GM19238 (cell line): ENCODE measurements around the gene ENTREP3.
"Not testable (repeated sequence)": the region's sequence is repeated elsewhere in the genome, so short reads cannot be mapped to it uniquely, and the experiment has no call there.

Source experiments
- DNase-seq: peaks from one replicate; pipeline ENCODE4 v3.0.0; 2011; ENCODE audit warnings: low spot score; ENCODE audit not compliant: insufficient read length

Gene ENTREP3

DNA sequence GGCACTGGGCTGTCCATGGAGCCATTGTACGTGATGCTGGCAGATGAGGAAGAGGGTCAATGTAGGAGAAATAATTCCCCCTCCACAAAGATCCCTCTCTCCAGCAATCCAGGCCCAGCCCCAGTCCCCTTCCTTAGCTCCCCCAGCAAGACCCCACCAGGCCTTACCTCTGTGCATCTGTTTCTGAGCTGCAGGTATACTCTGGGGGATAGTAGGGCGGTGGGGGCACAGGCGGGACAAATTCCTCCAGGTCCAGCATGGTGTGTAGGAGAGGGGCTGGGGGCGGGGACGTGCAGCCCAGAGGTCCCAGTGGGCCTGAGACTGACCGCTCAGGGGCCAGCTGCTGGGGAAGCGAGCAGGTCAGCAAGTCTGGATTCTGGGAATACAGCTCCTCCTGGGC lies 3.7 kb downstream of the ENTREP3 start:
- no peak for DNase-seq

DNA sequence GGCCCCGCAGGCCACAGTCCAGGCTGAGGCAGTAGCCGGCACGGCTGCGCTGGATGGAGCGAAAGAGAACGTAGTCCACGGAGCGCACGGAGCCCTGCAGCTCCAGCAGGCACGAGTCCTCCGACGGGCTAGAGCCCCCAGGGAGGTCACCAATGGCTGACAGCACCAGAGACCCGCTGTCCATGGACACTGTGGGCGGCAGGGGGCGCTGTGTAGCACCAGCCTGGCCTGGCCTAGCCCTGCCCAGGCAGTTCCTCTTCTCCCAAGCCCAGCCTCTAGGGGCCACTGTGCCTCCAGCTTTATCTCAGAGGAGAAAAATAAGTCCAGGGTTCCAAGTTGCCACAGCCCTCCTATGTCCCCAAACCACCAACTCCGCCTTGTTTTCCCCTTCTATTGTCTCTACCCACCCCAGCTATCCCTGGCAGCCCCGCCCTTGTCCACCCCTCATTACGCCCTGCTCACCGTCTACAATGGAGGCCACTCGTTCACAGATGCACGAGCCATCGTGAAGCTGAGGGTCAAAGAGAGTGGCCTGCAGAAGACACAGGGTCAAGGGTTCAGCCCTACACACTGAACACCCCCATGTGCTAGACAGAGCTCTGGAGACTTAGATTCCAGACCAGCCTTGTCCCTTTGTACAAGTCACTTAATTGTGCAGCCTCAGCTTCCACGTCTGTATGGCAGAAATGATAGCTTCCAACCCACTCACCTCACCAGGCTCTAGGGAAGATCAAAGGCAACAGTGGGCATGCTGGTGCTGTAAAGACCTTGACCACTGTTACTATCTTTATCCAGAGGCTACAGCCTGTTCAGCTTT lies 4.4 kb downstream of the ENTREP3 start:
- DNase-seq: peak; percentile 98

DNA sequence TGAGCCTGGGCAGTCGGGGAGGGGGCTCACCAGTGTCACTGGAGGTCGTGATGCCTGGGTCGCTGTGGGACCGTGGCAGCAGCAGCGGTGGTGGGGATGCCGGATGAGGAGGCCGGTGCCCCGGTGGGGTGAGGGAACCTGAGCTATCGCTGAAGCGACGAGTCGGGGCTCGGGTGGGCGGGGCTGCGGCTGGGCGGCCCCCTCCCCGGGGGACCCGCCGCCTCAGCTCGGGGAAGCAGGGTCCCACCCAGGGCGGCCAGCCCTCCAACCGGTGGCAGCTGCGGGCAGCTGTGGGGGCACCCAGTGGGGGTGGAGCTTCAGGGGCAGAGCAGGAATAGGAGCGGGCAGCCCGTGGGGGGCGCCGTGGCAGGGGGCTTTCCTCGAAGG lies 5.0 kb downstream of the ENTREP3 start:
- no peak for DNase-seq

- DNase-seq: no peak
Measured at GRCh38 chr1:155247667-155248553, 7.4 kb downstream of the ENTREP3 start.

- DNase-seq: not testable (repeated sequence)
Measured at GRCh38 chr1:155246796-155247195, 8.5 kb downstream of the ENTREP3 start.

- no peak for DNase-seq
Measured at GRCh38 chr1:155245163-155245524, 10.1 kb downstream of the ENTREP3 start.

- DNase-seq: peak; percentile 96
Measured at GRCh38 chr1:155244368-155245162, 10.7 kb downstream of the ENTREP3 start.

GRCh38 chr1:155242805-155243358 lies 12.4 kb downstream of the ENTREP3 start:
- DNase-seq: no peak

DNA sequence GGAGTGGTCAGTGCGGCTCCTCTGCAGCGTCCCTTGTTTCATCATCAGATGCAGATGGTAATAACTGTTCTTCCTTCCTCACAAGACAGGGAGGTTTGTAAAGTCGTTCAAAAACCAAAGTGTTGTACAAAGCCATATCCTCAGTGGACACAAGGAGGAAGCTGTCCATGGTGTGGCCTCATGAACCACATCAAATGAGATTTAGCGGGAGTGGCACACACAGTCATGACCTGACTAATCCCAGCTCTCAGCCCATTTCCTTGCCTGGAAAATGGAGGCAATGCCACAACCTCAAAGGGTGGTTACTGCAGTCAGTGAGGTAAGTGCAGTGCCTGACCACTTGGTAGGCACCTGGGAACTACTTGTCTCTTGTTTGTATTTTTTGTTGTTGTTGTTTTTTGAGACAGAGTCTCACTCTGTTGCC lies 13.4 kb downstream of the ENTREP3 start:
- DNase-seq: no peak

DNA sequence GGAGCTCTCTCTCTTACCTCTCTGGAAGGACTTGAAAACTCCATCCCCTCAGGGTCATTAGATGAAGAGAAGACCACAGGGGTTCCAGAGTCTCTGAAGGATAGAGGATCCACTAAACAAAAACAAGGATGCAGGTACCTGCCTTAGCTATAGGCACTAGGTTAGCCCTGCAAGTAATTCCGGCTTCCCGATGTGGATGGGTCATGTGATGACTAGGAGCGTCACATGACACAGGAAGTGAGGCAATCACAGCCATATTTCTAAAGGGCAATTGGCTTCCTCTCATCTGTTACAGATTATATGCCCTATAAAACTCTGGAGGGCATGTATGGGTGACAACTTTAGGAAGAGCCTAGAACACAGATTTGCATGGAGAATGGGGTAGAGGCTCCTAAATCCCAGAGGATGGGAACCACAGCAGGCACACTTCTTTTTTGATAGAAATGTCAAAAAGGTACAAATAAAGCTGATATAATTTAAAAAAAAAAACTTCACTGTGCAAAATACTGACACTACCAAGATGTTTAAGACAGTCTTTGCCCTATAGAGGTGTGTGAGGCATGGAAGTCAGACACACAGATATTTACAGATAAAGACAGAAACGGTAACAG lies 14.1 kb downstream of the ENTREP3 start:
- DNase-seq: peak; percentile 67

GRCh38 chr1:155236451-155236850 lies 18.8 kb downstream of the ENTREP3 start:
- no peak for DNase-seq

DNA sequence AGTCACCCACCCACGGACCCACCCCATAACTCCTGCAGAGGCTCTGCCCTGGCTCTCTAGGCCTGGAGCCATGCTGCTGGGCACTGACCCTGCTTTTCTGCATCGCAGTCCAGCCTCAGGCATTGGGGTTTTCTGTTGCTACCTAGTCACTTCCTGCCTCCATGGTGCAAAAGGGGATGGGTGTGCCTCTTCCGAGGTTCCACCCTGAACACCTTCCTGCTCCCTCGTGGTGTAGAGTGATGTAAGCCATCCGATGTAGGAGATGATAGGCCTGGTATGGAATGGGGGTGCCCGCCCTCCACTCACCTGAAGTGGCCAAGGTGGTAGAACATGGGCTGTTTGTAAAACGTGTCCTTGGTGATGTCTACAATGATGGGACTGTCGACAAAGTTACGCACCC lies 19.9 kb downstream of the ENTREP3 start:
- not testable (repeated sequence) for DNase-seq

- not testable (repeated sequence) for DNase-seq
Measured at GRCh38 chr1:155233502-155233901, 21.8 kb downstream of the ENTREP3 start.

DNA sequence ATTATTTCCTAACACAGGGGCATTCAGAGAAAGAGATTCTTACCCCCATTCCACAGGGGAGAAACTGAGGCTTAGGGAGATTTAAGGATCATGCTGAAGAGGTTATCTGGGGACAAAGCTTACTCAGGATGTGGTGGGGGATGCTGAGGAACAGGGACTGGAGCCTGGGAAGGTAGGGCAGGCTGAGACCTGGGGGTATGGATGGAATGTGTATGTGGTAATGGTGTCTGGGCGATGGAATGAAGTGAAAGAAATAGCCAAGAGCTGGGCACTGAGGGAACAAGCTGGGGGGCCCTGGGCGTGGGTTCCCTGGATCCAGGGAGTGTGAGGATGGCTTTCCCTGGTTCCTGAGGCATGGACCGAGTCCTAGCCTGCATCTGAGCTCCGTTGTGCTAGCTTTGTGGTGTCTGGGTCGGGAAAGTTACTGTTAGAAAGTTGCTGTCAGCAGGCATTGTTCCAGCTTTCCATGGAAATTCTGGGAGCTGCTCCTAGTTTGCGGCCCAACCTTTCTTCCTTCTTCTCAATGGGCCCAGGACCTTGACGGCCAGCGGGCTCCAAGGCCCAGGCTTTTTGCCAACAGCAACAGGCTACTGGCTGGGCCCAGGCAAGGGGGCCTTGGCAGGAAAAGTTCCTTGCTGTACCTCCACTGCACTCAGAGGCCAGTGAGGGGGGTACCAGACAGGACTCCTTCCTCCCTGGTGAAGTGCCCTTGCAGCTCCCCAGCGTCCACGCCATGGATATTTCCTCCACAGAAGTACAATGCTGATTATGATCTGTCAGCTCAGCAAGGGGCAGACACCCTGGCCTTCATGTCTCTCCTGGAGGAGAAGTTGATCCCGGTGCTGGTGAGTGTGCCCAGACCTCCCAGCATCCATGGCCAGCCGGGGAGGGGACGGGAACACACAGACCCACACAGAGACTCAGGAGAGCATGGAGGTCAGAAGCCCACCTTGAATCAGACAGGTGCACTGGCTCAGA lies 23.0 kb downstream of the ENTREP3 start:
- DNase-seq: not testable (repeated sequence)

DNA sequence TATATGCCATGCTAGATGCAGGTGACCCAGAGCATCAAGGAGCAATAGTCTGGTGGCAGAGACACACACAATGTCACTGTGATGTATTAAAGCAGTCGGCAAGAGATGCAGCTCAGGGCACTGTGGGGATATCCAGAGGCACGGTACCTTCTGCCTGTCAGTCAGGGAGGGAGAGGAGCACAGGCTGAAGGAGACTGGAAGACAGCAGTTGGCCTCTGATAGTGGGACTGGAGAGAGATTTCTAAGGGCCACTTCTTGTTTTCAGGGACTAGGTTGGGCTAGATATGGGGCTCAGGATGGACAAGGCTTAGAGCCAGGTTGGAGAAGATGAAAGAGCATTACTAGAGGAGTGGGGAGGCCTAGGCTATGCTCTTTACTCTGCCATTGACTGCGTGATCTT lies 24.0 kb downstream of the ENTREP3 start:
- DNase-seq: not testable (repeated sequence)

DNA sequence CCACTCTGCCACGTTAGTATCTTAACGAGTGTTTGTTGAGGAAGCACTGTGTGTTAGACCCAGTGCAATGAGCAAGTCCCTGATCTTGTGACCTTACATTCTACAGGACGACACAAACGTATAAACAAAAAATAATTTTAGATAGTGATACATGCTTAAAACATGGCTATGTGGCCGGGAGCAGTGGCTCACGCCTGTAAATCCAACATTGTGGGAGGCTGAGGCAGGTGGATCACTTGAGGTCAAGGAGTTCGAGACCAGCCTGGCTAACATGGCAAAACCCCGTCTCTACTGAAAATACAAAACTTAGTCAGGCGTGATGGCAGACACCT lies 27.2 kb downstream of the ENTREP3 start:
- no peak for DNase-seq

DNA sequence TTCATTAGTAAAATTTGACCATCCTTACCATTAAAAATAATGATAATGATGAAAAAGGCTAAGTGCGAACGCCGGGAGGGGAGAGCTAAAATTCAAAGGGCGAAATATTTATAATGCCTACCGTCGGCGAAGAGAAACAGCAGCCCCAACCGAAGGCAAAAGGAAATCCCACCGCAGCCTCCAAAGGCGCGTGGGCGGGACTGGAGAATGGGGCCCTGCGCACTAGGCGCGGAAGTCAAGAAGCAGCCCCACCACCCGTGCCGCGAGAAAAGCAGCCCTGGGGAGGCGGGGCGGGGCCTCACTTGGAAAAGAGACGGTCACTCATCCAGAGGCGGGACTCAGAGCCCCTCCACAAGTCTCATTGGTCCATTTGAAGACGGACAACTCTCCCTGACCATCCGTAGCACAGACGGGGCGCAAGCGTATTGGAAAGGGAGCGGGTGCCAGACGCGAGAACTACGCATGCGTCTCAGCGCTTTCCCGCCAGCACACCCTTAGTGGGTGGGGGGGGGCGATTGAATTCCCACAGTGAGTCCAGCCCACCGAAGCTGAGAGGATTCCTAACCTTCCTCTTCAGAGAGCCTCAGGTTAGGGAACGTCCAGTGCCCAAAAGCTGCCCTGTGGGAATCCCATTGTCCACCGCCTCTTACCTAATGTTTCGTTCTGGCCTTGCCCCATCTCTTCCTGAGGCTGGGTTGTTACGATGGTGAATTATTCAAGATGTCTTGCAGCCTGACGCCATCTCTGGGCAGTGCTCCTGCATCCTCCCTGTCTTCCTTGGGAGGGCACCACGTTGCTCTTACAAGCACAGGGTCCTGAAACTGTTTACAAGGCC lies 27.8 kb downstream of the ENTREP3 start:
- peak; percentile 100 for DNase-seq

DNA sequence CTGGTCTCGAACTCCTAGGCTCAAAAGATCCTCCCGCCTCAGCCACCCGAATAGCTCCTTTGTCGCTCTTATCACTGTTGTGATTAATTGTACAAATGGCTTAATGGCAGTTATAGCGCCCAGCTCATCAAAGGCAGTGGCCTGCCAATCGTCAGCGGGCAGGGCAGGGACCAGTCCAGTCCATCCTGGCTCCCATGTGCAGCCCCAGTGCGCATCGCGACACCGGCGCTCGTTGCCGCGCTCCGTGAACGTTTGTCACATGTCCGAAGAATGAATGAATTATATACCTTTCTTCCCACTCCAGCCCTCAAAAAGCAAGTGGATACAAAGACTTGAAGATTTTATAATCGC lies 28.4 kb downstream of the ENTREP3 start:
- peak; percentile 48 for DNase-seq
